DOHH2 (cell line): ENCODE data around the gene WBP1.

Experiments
- H3F3A ChIP-seq: fragments of 200-600 bp; sonication (generic), shearing (Covaris generic); 2 replicates; pipeline ENCODE4 v1.6.0; 2016; ENCODE audit warnings: antibody characterized with exemption, mild to moderate bottlenecking; ENCODE audit not compliant: control insufficient read depth, insufficient read depth
- H3K27ac ChIP-seq: fragments of 200-600 bp; sonication (generic); 2 replicates; pipeline ENCODE4 v1.5.1; 2014; ENCODE audit warnings: low read depth, mild to moderate bottlenecking, low read length, moderate library complexity
- H3K27me3 ChIP-seq: fragments of 200-600 bp; sonication (generic); 2 replicates; pipeline ENCODE4 v1.6.1; 2014; ENCODE audit warnings: mild to moderate bottlenecking, low read length, mixed read lengths; ENCODE audit not compliant: control insufficient read depth
- H3K36me3 ChIP-seq: fragments of 200-600 bp; sonication (generic); 2 replicates; pipeline ENCODE4 v1.6.1; 2014; ENCODE audit warnings: mild to moderate bottlenecking, low read length, moderate library complexity, mixed read lengths; ENCODE audit not compliant: control insufficient read depth
- H3K4me1 ChIP-seq: fragments of 200-600 bp; sonication (generic); 2 replicates; pipeline ENCODE4 v1.6.1; 2014; ENCODE audit warnings: mild to moderate bottlenecking, low read length, mixed read lengths; ENCODE audit not compliant: control insufficient read depth
- H3K4me2 ChIP-seq: fragments of 200-600 bp; sonication (generic); 2 replicates; pipeline ENCODE4 v1.6.0; 2014; ENCODE audit warnings: mild to moderate bottlenecking, low read length, moderate library complexity
- H3K4me3 ChIP-seq: fragments of 200-600 bp; sonication (generic); 2 replicates; pipeline ENCODE4 v1.5.1; 2014; ENCODE audit warnings: mild to moderate bottlenecking, low read length, mixed read lengths
- H3K79me2 ChIP-seq: fragments of 200-600 bp; sonication (generic); 2 replicates; pipeline ENCODE4 v1.6.1; 2014; ENCODE audit warnings: mild to moderate bottlenecking, low read length, mixed read lengths; ENCODE audit not compliant: control insufficient read depth
- H3K9me2 ChIP-seq: fragments of 200-600 bp; sonication (generic); replicated peaks from 2 replicates; pipeline ENCODE4 v1.6.1; 2014; ENCODE audit warnings: mild to moderate bottlenecking, low read length, mixed read lengths; ENCODE audit not compliant: control insufficient read depth
- H3K9me3 ChIP-seq: fragments of 200-600 bp; sonication (generic); 2 replicates; pipeline ENCODE4 v1.6.1; 2014; ENCODE audit warnings: antibody characterized with exemption, low read length, mixed read lengths; ENCODE audit not compliant: control insufficient read depth, insufficient read depth
- H4K20me1 ChIP-seq: fragments of 200-600 bp; sonication (generic); 2 replicates; pipeline ENCODE4 v1.6.0; 2014; ENCODE audit warnings: low read depth, mild to moderate bottlenecking, antibody characterized with exemption, low read length, moderate library complexity; ENCODE audit not compliant: control insufficient read depth, insufficient read depth
- EZH2phosphoT487 ChIP-seq: fragments of 200-600 bp; sonication (generic); IDR thresholded peaks from 2 replicates; pipeline ENCODE4 v1.6.1; 2017; ENCODE audit warnings: borderline replicate concordance, mild to moderate bottlenecking, antibody characterized with exemption, low read length, moderate library complexity, mixed read lengths
- TF ChIP-seq, protein P1 (sequence below): fragments of 200-600 bp; sonication (generic); IDR thresholded peaks from one replicate; pipeline ENCODE4 v1.5.1; 2014; ENCODE audit warnings: antibody characterized with exemption, mild to moderate bottlenecking, low read depth, low read length; ENCODE audit not compliant: poor library complexity, severe bottlenecking

WBP1 gene

DNA sequence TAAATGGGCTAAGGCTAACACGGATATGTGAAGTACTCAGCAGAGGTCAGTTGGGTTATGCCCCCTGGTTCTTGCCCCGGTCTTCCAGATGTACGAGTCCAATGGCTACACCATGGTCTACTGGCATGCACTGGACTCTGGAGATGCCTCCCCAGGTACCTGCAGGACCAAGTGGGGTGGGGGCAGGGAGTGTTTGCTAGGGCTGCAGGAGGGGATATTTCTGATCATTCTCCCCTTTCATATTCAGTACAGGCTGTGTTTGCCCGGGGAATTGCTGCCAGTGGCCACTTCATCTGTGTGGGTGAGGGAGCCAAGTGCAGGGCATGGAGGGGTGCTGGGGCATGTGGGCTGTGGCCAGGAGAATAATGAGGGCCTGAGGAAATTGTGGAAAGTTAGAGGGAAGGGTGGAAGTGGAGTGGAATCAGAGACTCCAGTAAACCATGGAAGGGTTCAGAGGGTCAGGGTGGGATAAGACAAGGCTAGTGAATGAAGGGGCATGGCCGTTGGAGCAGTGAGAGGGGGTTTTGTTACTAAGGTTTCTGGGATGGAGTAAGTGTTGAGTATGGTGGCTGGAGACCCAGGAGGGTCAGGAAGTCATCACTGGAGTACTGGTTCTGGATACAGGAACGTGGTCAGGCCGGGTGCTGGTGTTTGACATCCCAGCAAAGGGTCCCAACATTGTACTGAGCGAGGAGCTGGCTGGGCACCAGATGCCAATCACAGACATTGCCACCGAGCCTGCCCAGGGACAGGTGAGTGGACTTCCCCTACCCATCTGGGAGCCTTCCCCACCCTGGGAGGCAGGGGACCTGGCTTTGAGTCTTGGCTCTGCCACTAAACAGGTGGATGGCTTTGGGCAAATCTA, 34.8 kb upstream of the WBP1 start:
- peaks cover 4% of the 10 kb centered on the region; the same call in 1 of the 2 replicates for H3F3A ChIP-seq
- H3K36me3 ChIP-seq, result peaks cover 30% of the 10 kb centered on the region
- TF ChIP-seq, protein P1, sequence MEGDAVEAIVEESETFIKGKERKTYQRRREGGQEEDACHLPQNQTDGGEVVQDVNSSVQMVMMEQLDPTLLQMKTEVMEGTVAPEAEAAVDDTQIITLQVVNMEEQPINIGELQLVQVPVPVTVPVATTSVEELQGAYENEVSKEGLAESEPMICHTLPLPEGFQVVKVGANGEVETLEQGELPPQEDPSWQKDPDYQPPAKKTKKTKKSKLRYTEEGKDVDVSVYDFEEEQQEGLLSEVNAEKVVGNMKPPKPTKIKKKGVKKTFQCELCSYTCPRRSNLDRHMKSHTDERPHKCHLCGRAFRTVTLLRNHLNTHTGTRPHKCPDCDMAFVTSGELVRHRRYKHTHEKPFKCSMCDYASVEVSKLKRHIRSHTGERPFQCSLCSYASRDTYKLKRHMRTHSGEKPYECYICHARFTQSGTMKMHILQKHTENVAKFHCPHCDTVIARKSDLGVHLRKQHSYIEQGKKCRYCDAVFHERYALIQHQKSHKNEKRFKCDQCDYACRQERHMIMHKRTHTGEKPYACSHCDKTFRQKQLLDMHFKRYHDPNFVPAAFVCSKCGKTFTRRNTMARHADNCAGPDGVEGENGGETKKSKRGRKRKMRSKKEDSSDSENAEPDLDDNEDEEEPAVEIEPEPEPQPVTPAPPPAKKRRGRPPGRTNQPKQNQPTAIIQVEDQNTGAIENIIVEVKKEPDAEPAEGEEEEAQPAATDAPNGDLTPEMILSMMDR, result no peak
- TF ChIP-seq EZH2phosphoT487, result no peak
- H3K9me2 ChIP-seq, result no peaks in the 10 kb centered on the region
- no peaks in the 10 kb centered on the region for H3K27me3 ChIP-seq
- H4K20me1 ChIP-seq, result no peaks in the 10 kb centered on the region
- H3K9me3 ChIP-seq, result no peaks in the 10 kb centered on the region
- H3K79me2 ChIP-seq, result peaks cover 13% of the 10 kb centered on the region
- H3K4me2 ChIP-seq, result peak overlapping the region; percentile 100; the same call in 1 of the 2 replicates
- H3K4me1 ChIP-seq, result peaks cover 36% of the 10 kb centered on the region
- no peak overlapping the region for H3K4me3 ChIP-seq
- H3K27ac ChIP-seq, result no peak overlapping the region

DNA sequence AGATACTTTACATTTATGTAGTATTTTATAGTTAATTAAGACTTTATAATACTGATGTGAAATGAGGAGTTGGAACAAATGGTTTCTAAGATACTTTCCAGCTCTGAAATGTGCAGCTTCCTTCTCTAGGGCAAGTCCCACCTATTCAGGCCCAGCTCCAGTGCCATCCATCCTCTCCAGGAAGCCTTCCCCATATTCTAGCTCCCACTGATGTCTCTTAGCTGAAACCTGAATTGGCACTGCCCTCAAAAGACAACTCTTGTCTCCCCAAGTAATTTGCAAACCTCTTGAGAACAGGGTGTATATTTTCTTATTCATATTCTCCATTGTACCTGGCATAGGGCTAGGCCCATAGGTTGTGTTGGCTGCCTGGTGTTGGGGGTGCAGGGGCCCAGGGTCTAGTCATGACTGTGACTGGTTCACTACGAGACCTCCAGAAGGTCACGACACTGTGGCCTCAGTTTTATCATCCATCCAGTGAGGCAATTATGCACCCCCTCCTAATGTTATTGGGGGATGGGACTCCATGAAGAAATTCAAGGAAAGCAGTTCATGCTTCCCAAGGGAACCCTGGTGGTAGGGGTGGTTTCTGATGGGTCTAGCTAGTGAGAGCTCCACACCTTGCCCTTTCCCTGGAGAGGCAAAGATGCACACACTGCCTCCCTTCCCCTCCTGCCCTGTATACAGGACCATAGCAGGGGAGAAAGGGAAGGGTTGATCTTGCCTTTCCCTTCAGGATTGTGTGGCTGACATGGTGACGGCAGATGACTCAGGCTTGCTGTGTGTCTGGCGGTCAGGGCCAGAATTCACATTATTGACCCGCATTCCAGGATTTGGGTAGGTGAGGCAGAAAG, 33.9 kb upstream of the WBP1 start:
- H3K36me3 ChIP-seq, result peaks cover 30% of the 10 kb centered on the region
- no peak overlapping the region for H3K27ac ChIP-seq
- TF ChIP-seq, protein P1, result no peak
- TF ChIP-seq EZH2phosphoT487, result no peak

DNA sequence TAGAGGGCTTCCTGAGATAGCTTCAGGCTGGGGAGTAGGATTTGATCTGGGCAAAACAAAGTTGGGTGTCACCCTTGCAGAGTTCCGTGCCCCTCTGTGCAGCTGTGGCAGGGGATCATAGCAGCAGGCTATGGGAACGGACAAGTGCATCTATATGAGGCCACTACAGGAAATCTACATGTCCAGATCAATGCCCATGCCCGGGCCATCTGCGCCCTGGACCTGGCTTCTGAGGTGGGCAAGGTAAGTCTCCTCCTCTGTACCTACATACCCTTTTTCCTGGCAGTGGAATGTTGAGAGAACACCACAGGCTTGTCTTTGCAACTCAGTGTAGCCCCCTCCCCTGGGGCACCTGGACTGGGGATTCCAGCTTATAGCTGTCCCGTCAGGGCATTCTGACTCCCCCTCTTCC, 33.2 kb upstream of the WBP1 start:
- Histone ChIP-seq H3K27me3 (no peaks in the 10 kb centered on the region), H3K36me3 (peaks cover 30% of the 10 kb centered on the region), H3K9me2 (no peaks in the 10 kb centered on the region), H3K79me2 (peaks cover 13% of the 10 kb centered on the region), H4K20me1 (no peaks in the 10 kb centered on the region), H3F3A (peaks cover 4% of the 10 kb centered on the region; the same call in 1 of the 2 replicates), H3K27ac (no peak overlapping the region), H3K4me1 (peaks cover 27% of the 10 kb centered on the region), H3K4me3 (no peak overlapping the region), H3K4me2 (no peak overlapping the region), H3K9me3 (no peaks in the 10 kb centered on the region)
- TF ChIP-seq EZH2phosphoT487, result no peak
- TF ChIP-seq, protein P1, result no peak

More for the DNA sequence above, 33.9 kb upstream of the WBP1 start:
- Histone ChIP-seq H3K27me3 (no peaks in the 10 kb centered on the region), H4K20me1 (no peaks in the 10 kb centered on the region), H3K4me3 (no peak overlapping the region), H3K4me2 (no peak overlapping the region), H3K4me1 (peaks cover 34% of the 10 kb centered on the region), H3F3A (peaks cover 4% of the 10 kb centered on the region; the same call in 1 of the 2 replicates), H3K9me3 (no peaks in the 10 kb centered on the region), H3K9me2 (no peaks in the 10 kb centered on the region), H3K79me2 (peaks cover 13% of the 10 kb centered on the region)
